ENCODE results near the gene COL28A1.
"Not testable (repeated sequence)": the region's sequence is repeated elsewhere in the genome, so short reads cannot be mapped to it uniquely, and the experiment has no call there.

Gene COL28A1

GRCh38 chr7:7405461-7405860, 130.2 kb downstream of the COL28A1 start:
- Histone ChIP-seq H3K4me3 (ENCODE audit: low read length) (no peak overlapping the region), H3K36me3 (ENCODE audit: insufficient read depth, low read length) (no peaks in the 10 kb centered on the region)

GRCh38 chr7:7399707-7400106, 136.0 kb downstream of the COL28A1 start:
- Histone ChIP-seq H3K4me3 (ENCODE audit: low read length) (no peak overlapping the region), H3K4me1 (ENCODE audit: control insufficient read depth, insufficient read depth, low read length) (no peaks in the 10 kb centered on the region), H3K9ac (ENCODE audit: low read depth, low read length) (no peak overlapping the region), H3K27me3 (ENCODE audit: control insufficient read depth, insufficient read depth, low read length) (no peaks in the 10 kb centered on the region), H3K4me2 (ENCODE audit: low read length) (no peak overlapping the region), H3K36me3 (ENCODE audit: insufficient read depth, low read length) (no peaks in the 10 kb centered on the region), H3K9me3 (replicated peaks; ENCODE audit: low read length) (no peaks in the 10 kb centered on the region)

More at GRCh38 chr7:7405461-7405860, 130.2 kb downstream of the COL28A1 start:
- H3K27me3 ChIP-seq (ENCODE audit: control insufficient read depth, insufficient read depth, low read length): no peaks in the 10 kb centered on the region
- H3K4me2 ChIP-seq (ENCODE audit: low read length): no peak overlapping the region
- H3K9me3 ChIP-seq (replicated peaks; ENCODE audit: low read length): no peaks in the 10 kb centered on the region
- no peak overlapping the region for H3K9ac ChIP-seq (ENCODE audit: low read depth, low read length)
- H3K4me1 ChIP-seq (ENCODE audit: control insufficient read depth, insufficient read depth, low read length): no peaks in the 10 kb centered on the region

GRCh38 chr7:7395785-7396184, 139.9 kb downstream of the COL28A1 start:
- Histone ChIP-seq H3K9ac (ENCODE audit: low read depth, low read length) (no peak overlapping the region), H3K4me3 (ENCODE audit: low read length) (no peak overlapping the region), H3K36me3 (ENCODE audit: insufficient read depth, low read length) (no peaks in the 10 kb centered on the region)

GRCh38 chr7:7388164-7388563, 147.5 kb downstream of the COL28A1 start:
- not testable (repeated sequence) for H3K36me3 ChIP-seq (ENCODE audit: insufficient read depth, low read length); H3K27me3 ChIP-seq (ENCODE audit: control insufficient read depth, insufficient read depth, low read length); H3K4me1 ChIP-seq (ENCODE audit: control insufficient read depth, insufficient read depth, low read length); H3K4me3 ChIP-seq (ENCODE audit: low read length); H3K4me2 ChIP-seq (ENCODE audit: low read length); H3K9ac ChIP-seq (ENCODE audit: low read depth, low read length); H3K9me3 ChIP-seq (replicated peaks; ENCODE audit: low read length)

More at GRCh38 chr7:7395785-7396184, 139.9 kb downstream of the COL28A1 start:
- no peaks in the 10 kb centered on the region for H3K27me3 ChIP-seq (ENCODE audit: control insufficient read depth, insufficient read depth, low read length)
- no peaks in the 10 kb centered on the region for H3K4me1 ChIP-seq (ENCODE audit: control insufficient read depth, insufficient read depth, low read length)
- H3K4me2 ChIP-seq (ENCODE audit: low read length): no peak overlapping the region
- no peaks in the 10 kb centered on the region for H3K9me3 ChIP-seq (replicated peaks; ENCODE audit: low read length)

- Histone ChIP-seq H3K9me3 (replicated peaks; ENCODE audit: low read length) (no peaks in the 10 kb centered on the region), H3K4me2 (ENCODE audit: low read length) (no peak overlapping the region), H3K4me3 (ENCODE audit: low read length) (no peak overlapping the region), H3K4me1 (ENCODE audit: control insufficient read depth, insufficient read depth, low read length) (no peaks in the 10 kb centered on the region), H3K27me3 (ENCODE audit: control insufficient read depth, insufficient read depth, low read length) (no peaks in the 10 kb centered on the region), H3K36me3 (ENCODE audit: insufficient read depth, low read length) (no peaks in the 10 kb centered on the region), H3K9ac (ENCODE audit: low read depth, low read length) (no peak overlapping the region)
These were observed 150.3 kb downstream of the COL28A1 start for GRCh38 chr7:7385421-7385820.

GRCh38 chr7:7384228-7384627, 151.4 kb downstream of the COL28A1 start:
- Histone ChIP-seq H3K9me3 (replicated peaks; ENCODE audit: low read length) (no peaks in the 10 kb centered on the region), H3K4me2 (ENCODE audit: low read length) (no peak overlapping the region), H3K4me1 (ENCODE audit: control insufficient read depth, insufficient read depth, low read length) (no peaks in the 10 kb centered on the region), H3K4me3 (ENCODE audit: low read length) (no peak overlapping the region), H3K27me3 (ENCODE audit: control insufficient read depth, insufficient read depth, low read length) (no peaks in the 10 kb centered on the region), H3K9ac (ENCODE audit: low read depth, low read length) (no peak overlapping the region), H3K36me3 (ENCODE audit: insufficient read depth, low read length) (no peaks in the 10 kb centered on the region)

- no peak overlapping the region for H3K4me3 ChIP-seq (ENCODE audit: low read length)
- peaks cover 5% of the 10 kb centered on the region for H3K36me3 ChIP-seq (ENCODE audit: insufficient read depth, low read length)
- no peak overlapping the region for H3K4me2 ChIP-seq (ENCODE audit: low read length)
- no peaks in the 10 kb centered on the region for H3K9me3 ChIP-seq (replicated peaks; ENCODE audit: low read length)
- no peaks in the 10 kb centered on the region for H3K27me3 ChIP-seq (ENCODE audit: control insufficient read depth, insufficient read depth, low read length)
- H3K9ac ChIP-seq (ENCODE audit: low read depth, low read length): no peak overlapping the region
- H3K4me1 ChIP-seq (ENCODE audit: control insufficient read depth, insufficient read depth, low read length): no peaks in the 10 kb centered on the region
These were observed 160.1 kb downstream of the COL28A1 start for GRCh38 chr7:7375538-7375937.

GRCh38 chr7:7370076-7370475, 165.6 kb downstream of the COL28A1 start:
- H3K9ac ChIP-seq (ENCODE audit: low read depth, low read length): no peak overlapping the region

GRCh38 chr7:7369134-7369533, 166.5 kb downstream of the COL28A1 start:
- Histone ChIP-seq H3K4me2 (ENCODE audit: low read length) (no peak overlapping the region), H3K36me3 (ENCODE audit: insufficient read depth, low read length) (peaks cover 5% of the 10 kb centered on the region), H3K9ac (ENCODE audit: low read depth, low read length) (no peak overlapping the region), H3K4me3 (ENCODE audit: low read length) (no peak overlapping the region), H3K9me3 (replicated peaks; ENCODE audit: low read length) (no peaks in the 10 kb centered on the region), H3K4me1 (ENCODE audit: control insufficient read depth, insufficient read depth, low read length) (no peaks in the 10 kb centered on the region), H3K27me3 (ENCODE audit: control insufficient read depth, insufficient read depth, low read length) (no peaks in the 10 kb centered on the region)

More at GRCh38 chr7:7370076-7370475, 165.6 kb downstream of the COL28A1 start:
- no peaks in the 10 kb centered on the region for H3K4me1 ChIP-seq (ENCODE audit: control insufficient read depth, insufficient read depth, low read length)
- no peak overlapping the region for H3K4me3 ChIP-seq (ENCODE audit: low read length)
- peaks cover 5% of the 10 kb centered on the region for H3K36me3 ChIP-seq (ENCODE audit: insufficient read depth, low read length)
- no peaks in the 10 kb centered on the region for H3K27me3 ChIP-seq (ENCODE audit: control insufficient read depth, insufficient read depth, low read length)
- no peaks in the 10 kb centered on the region for H3K9me3 ChIP-seq (replicated peaks; ENCODE audit: low read length)
- H3K4me2 ChIP-seq (ENCODE audit: low read length): no peak overlapping the region

GRCh38 chr7:7354674-7355073, 181.0 kb downstream of the COL28A1 start:
- peaks cover 14% of the 10 kb centered on the region for H3K4me1 ChIP-seq (ENCODE audit: control insufficient read depth, insufficient read depth, low read length)
- no peaks in the 10 kb centered on the region for H3K27me3 ChIP-seq (ENCODE audit: control insufficient read depth, insufficient read depth, low read length)
- no peaks in the 10 kb centered on the region for H3K9me3 ChIP-seq (replicated peaks; ENCODE audit: low read length)
- no peak overlapping the region for H3K9ac ChIP-seq (ENCODE audit: low read depth, low read length)
- H3K4me3 ChIP-seq (ENCODE audit: low read length): no peak overlapping the region
- H3K36me3 ChIP-seq (ENCODE audit: insufficient read depth, low read length): no peaks in the 10 kb centered on the region
- H3K4me2 ChIP-seq (ENCODE audit: low read length): no peak overlapping the region

GRCh38 chr7:7352845-7353244, 182.8 kb downstream of the COL28A1 start:
- no peaks in the 10 kb centered on the region for H3K36me3 ChIP-seq (ENCODE audit: insufficient read depth, low read length)
- H3K9me3 ChIP-seq (replicated peaks; ENCODE audit: low read length): no peaks in the 10 kb centered on the region
- no peak overlapping the region for H3K9ac ChIP-seq (ENCODE audit: low read depth, low read length)
- peaks cover 14% of the 10 kb centered on the region for H3K4me1 ChIP-seq (ENCODE audit: control insufficient read depth, insufficient read depth, low read length)
- H3K27me3 ChIP-seq (ENCODE audit: control insufficient read depth, insufficient read depth, low read length): no peaks in the 10 kb centered on the region
- H3K4me3 ChIP-seq (ENCODE audit: low read length): no peak overlapping the region
- H3K4me2 ChIP-seq (ENCODE audit: low read length): no peak overlapping the region

GRCh38 chr7:7351832-7352231, 183.8 kb downstream of the COL28A1 start:
- Histone ChIP-seq H3K9me3 (replicated peaks; ENCODE audit: low read length) (no peaks in the 10 kb centered on the region), H3K4me2 (ENCODE audit: low read length) (no peak overlapping the region), H3K36me3 (ENCODE audit: insufficient read depth, low read length) (no peaks in the 10 kb centered on the region)

More at GRCh38 chr7:7351832-7352231, 183.8 kb downstream of the COL28A1 start:
- Histone ChIP-seq H3K4me3 (ENCODE audit: low read length) (no peak overlapping the region), H3K27me3 (ENCODE audit: control insufficient read depth, insufficient read depth, low read length) (no peaks in the 10 kb centered on the region), H3K4me1 (ENCODE audit: control insufficient read depth, insufficient read depth, low read length) (peaks cover 14% of the 10 kb centered on the region), H3K9ac (ENCODE audit: low read depth, low read length) (no peak overlapping the region)
